ENCODE data around the gene TOMM22. TPM values are rescaled to one million over a fixed set of nuclear protein-coding genes. Genes with fewer than 3 reads are reported as not detected.
A peak's percentile ranks its signal among the peaks of the same experiment; 100 is the strongest.

The TOMM22 gene
- total and polyA plus RNA-seq, 2 donors (not counting 1 experiment from before 2014, with no cell fraction given) = 61.1 to 80.3 TPM

DNA sequence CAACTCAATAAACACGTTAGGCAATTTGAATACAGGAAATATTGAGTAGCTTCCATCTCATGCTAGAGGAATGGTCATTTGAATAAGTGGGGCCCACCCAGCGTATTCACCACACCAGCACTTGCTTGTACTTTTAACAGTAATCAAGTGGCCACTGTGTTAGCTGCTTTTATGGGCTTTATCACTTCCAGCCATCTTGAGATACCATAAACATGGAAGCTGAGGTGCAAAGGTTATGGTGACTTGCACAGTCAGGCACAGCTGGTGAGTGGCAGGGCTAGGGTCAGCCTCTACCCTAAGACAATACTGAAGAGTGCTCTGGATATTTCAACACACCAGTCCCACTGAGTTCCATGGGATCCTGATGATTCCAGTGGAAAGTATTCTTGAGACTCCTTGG is 12.3 kb downstream of the TOMM22 start:
- H4K20me1 ChIP-seq (ENCODE audit: control insufficient read depth, extremely low read depth, insufficient read depth, low read length) = no peaks in the 10 kb centered on the region
- DNase-seq (ENCODE audit: low read depth in 2 of 2) = no peak

DNA sequence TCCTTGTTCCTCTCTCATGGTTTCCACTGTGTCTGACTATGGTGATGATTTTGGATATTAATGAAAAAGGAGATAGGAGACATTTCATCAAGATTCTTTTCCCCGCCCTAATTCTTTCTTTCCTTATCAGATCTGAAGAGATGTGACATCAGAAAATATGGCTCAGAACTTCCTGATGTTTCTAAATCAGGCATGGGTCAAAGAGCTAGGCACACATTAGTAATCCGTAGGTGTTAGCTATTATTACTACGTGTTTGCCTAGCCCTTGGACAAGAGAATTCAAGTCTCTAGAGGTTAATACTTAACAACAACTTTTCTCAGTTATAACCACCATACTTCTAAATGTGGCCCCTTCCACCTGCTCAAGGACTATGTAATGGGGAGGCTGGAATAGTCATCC is 13.2 kb downstream of the TOMM22 start:
- DNase-seq (ENCODE audit: low read depth in 2 of 2) = no peak

More for the DNA sequence above, 12.3 kb downstream of the TOMM22 start:
- Histone ChIP-seq H3K4me1 (ENCODE audit: control insufficient read depth, extremely low read depth, insufficient read depth, low read length) (peaks cover 17% of the 10 kb centered on the region), H3K27ac (ENCODE audit: insufficient read depth, low read length) (no peak overlapping the region), H2AFZ (ENCODE audit: low read length) (no peak overlapping the region), H3K36me3 (ENCODE audit: control insufficient read depth, insufficient read depth, low read length) (peaks cover 5% of the 10 kb centered on the region), H3K9ac (ENCODE audit: insufficient read depth, low read length) (no peak overlapping the region), H3K4me2 (ENCODE audit: extremely low read depth, insufficient read depth, low read length) (no peak overlapping the region), H3K9me3 (ENCODE audit: control insufficient read depth, insufficient read depth, low read depth, low read length) (no peaks in the 10 kb centered on the region), H3K4me3 (replicated peaks in 1 of 4; ENCODE audit: control extremely low read depth in 1 of 4, insufficient read depth in 1 of 4, low read depth in 3 of 4, low read length in 4 of 4) (no peak overlapping the region), H3K79me2 (ENCODE audit: control insufficient read depth, insufficient read depth, low read length) (peaks cover 51% of the 10 kb centered on the region), H3K27me3 (ENCODE audit: control insufficient read depth, insufficient read depth, low read length) (no peaks in the 10 kb centered on the region)
- no peak for TF ChIP-seq EZH2 (IDR thresholded peaks at IDR 0.05; ENCODE audit: low read length, missing control alignments)
- TF ChIP-seq, protein P1, sequence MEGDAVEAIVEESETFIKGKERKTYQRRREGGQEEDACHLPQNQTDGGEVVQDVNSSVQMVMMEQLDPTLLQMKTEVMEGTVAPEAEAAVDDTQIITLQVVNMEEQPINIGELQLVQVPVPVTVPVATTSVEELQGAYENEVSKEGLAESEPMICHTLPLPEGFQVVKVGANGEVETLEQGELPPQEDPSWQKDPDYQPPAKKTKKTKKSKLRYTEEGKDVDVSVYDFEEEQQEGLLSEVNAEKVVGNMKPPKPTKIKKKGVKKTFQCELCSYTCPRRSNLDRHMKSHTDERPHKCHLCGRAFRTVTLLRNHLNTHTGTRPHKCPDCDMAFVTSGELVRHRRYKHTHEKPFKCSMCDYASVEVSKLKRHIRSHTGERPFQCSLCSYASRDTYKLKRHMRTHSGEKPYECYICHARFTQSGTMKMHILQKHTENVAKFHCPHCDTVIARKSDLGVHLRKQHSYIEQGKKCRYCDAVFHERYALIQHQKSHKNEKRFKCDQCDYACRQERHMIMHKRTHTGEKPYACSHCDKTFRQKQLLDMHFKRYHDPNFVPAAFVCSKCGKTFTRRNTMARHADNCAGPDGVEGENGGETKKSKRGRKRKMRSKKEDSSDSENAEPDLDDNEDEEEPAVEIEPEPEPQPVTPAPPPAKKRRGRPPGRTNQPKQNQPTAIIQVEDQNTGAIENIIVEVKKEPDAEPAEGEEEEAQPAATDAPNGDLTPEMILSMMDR (conservative IDR thresholded peaks at IDR 0.05 in 1 of 2, IDR thresholded peaks at IDR 0.05 in 1 of 2; ENCODE audit: low read depth in 1 of 2, low read length in 2 of 2) = no peak

DNA sequence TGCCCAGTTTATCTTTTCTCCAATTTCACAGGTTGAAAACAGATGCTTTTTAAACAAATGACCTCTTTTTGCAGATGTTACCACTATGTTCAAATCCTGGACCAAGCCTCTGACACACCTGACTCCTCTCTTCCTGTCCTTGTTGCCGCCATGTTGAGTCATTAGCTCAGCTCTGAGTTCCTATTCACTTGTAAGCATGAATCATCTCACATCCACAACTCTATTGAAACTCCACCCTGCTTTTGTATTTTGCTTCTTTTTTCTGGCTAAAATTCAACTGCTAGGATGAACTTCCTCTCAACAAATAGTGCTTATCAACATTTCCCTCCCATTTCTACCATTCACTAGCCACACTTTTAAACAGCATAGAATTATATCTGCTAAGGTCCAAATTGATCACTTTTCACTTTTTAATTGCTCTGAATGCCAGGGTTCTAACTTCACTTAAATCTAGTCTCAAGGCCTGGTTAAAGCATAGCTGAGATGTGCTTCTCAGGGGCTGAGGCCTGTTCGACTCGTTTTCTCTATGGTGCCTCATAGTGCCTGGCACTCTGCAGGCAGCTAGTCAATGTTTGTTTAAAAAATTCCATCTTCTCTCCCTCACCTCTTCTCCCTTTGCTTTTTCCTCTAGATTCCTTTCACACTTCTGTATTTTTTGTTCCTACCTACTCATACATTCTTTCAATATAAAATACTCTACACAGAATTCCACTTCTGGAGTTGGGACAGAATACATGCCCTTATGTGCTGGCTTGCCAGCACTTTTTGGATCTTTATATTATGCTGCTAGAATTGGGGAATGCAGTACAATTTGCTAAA is 15.1 kb downstream of the TOMM22 start:
- H3K9me3 ChIP-seq (ENCODE audit: control insufficient read depth, insufficient read depth, low read depth, low read length) = no peaks in the 10 kb centered on the region
- no peak overlapping the region for H2AFZ ChIP-seq (ENCODE audit: low read length)
- H3K79me2 ChIP-seq (ENCODE audit: control insufficient read depth, insufficient read depth, low read length) = peaks cover 61% of the 10 kb centered on the region
- peaks cover 3% of the 10 kb centered on the region for H3K36me3 ChIP-seq (ENCODE audit: control insufficient read depth, insufficient read depth, low read length)
- no peaks in the 10 kb centered on the region for H4K20me1 ChIP-seq (ENCODE audit: control insufficient read depth, extremely low read depth, insufficient read depth, low read length)
- no peak overlapping the region for H3K9ac ChIP-seq (ENCODE audit: insufficient read depth, low read length)
- DNase-seq (ENCODE audit: low read depth in 2 of 2) = peak; percentile 83 to 92
- TF ChIP-seq, protein P1 (conservative IDR thresholded peaks at IDR 0.05 in 1 of 2, IDR thresholded peaks at IDR 0.05 in 1 of 2; ENCODE audit: low read depth in 1 of 2, low read length in 2 of 2) = no peak
- TF ChIP-seq EZH2 (IDR thresholded peaks at IDR 0.05; ENCODE audit: low read length, missing control alignments) = no peak
- H3K4me3 ChIP-seq (replicated peaks in 1 of 4; ENCODE audit: control extremely low read depth in 1 of 4, insufficient read depth in 1 of 4, low read depth in 3 of 4, low read length in 4 of 4) = peak overlapping the region in 3 of 4 experiments; percentile 5 to 92 (median 23)
- peak overlapping the region; percentile 78 for H3K27ac ChIP-seq (ENCODE audit: insufficient read depth, low read length)
- H3K27me3 ChIP-seq (ENCODE audit: control insufficient read depth, insufficient read depth, low read length) = no peaks in the 10 kb centered on the region
- peak overlapping the region; percentile 98 for H3K4me2 ChIP-seq (ENCODE audit: extremely low read depth, insufficient read depth, low read length)
- H3K4me1 ChIP-seq (ENCODE audit: control insufficient read depth, extremely low read depth, insufficient read depth, low read length) = peaks cover 18% of the 10 kb centered on the region

More for the DNA sequence above, 13.2 kb downstream of the TOMM22 start:
- peaks cover 5% of the 10 kb centered on the region for H3K36me3 ChIP-seq (ENCODE audit: control insufficient read depth, insufficient read depth, low read length)
- no peaks in the 10 kb centered on the region for H4K20me1 ChIP-seq (ENCODE audit: control insufficient read depth, extremely low read depth, insufficient read depth, low read length)
- H3K9ac ChIP-seq (ENCODE audit: insufficient read depth, low read length) = no peak overlapping the region
- H3K9me3 ChIP-seq (ENCODE audit: control insufficient read depth, insufficient read depth, low read depth, low read length) = no peaks in the 10 kb centered on the region
- no peaks in the 10 kb centered on the region for H3K27me3 ChIP-seq (ENCODE audit: control insufficient read depth, insufficient read depth, low read length)
- peaks cover 17% of the 10 kb centered on the region for H3K4me1 ChIP-seq (ENCODE audit: control insufficient read depth, extremely low read depth, insufficient read depth, low read length)
- TF ChIP-seq EZH2 (IDR thresholded peaks at IDR 0.05; ENCODE audit: low read length, missing control alignments) = no peak
- TF ChIP-seq, protein P1 (conservative IDR thresholded peaks at IDR 0.05 in 1 of 2, IDR thresholded peaks at IDR 0.05 in 1 of 2; ENCODE audit: low read depth in 1 of 2, low read length in 2 of 2) = no peak
- H3K27ac ChIP-seq (ENCODE audit: insufficient read depth, low read length) = no peak overlapping the region
- no peak overlapping the region for H3K4me3 ChIP-seq (replicated peaks in 1 of 4; ENCODE audit: control extremely low read depth in 1 of 4, insufficient read depth in 1 of 4, low read depth in 3 of 4, low read length in 4 of 4)
- no peak overlapping the region for H3K4me2 ChIP-seq (ENCODE audit: extremely low read depth, insufficient read depth, low read length)
- peaks cover 60% of the 10 kb centered on the region for H3K79me2 ChIP-seq (ENCODE audit: control insufficient read depth, insufficient read depth, low read length)
- no peak overlapping the region for H2AFZ ChIP-seq (ENCODE audit: low read length)

All from fibroblast of lung (primary cell).